Measurements from ENCODE around the gene DNAH14.

The DNAH14 gene

GRCh38 chr1:225427235-225428067 lies 498.0 kb downstream of the DNAH14 start, which contains the start of gene LBR:
TSS of gene LBR (minus strand) at chr1:225428038. CDS start at chr1:225424075, 3,963 bp downstream.
- Histone ChIP-seq H3K27ac (ENCODE audit: low read depth, low read length) (peak within 1 kb of the TSS; percentile 94), H3K4me3 (ENCODE audit: low read depth, low read length) (peak within 1 kb of the TSS; percentile 82), H3K27me3 (ENCODE audit: control insufficient read depth, insufficient read depth, low read length) (peaks cover 23% of the 10 kb centered on the region), H3K9me3 (ENCODE audit: control insufficient read depth, insufficient read depth, low read length) (peaks cover 13% of the 10 kb centered on the region), H3K36me3 (ENCODE audit: control insufficient read depth, insufficient read depth, low read length) (0 out of 2 replicates have a peak, but pooled peaks cover 5% of the 10 kb centered on the region), H3K4me1 (ENCODE audit: control insufficient read depth, insufficient read depth, low read length) (peaks cover 39% of the 10 kb centered on the region), H3K9ac (ENCODE audit: low read depth, low read length) (peak within 1 kb of the TSS; percentile 76)

DNA sequence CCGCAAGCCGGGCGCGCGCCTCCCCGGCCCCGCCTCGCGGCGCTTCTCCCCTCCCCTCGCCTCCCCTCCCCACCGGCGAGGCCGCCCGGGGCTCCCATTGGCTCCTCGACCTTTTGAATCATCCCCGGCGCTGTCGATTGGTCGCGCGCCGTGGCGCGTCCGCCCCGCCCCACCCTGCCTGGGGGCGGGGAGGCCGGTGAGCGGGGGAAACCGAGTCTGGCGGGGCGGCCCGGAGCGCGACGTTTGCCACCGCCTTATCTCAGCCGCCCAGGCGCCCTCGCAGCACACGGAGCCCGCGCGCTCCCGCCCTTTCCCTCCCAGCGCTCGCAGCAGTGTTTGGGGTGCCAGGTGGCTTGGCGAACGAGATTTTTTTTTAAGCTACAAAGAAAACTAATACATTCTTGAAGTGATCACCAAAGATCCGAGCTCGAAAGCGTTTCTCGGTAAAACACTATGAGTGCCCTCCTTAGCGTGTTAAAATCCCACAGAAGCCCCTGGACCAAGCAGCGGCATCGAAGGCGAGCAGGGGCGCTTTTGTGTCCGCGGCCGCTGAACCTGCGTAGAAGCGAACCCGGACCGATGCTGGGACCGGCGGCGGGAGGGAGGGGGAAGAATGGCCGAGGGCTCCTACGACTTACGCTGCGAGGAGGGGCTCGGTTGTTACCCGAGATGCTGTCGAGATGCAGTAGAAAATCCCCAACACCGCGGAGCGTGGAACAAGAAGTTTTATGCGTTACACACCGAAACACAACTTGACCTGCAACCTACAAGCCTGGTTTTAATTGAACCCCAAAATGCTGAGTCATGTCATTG lies 498.8 kb downstream of the DNAH14 start:
- Histone ChIP-seq H3K4me3 (ENCODE audit: low read depth, low read length) (peak overlapping the region; percentile 82), H3K4me1 (ENCODE audit: control insufficient read depth, insufficient read depth, low read length) (peaks cover 39% of the 10 kb centered on the region), H3K27ac (ENCODE audit: low read depth, low read length) (peak overlapping the region; percentile 94), H3K36me3 (ENCODE audit: control insufficient read depth, insufficient read depth, low read length) (no peaks in the 10 kb centered on the region), H3K9me3 (ENCODE audit: control insufficient read depth, insufficient read depth, low read length) (peaks cover 13% of the 10 kb centered on the region), H3K27me3 (ENCODE audit: control insufficient read depth, insufficient read depth, low read length) (peaks cover 23% of the 10 kb centered on the region), H3K9ac (ENCODE audit: low read depth, low read length) (peak overlapping the region; percentile 76)

DNA sequence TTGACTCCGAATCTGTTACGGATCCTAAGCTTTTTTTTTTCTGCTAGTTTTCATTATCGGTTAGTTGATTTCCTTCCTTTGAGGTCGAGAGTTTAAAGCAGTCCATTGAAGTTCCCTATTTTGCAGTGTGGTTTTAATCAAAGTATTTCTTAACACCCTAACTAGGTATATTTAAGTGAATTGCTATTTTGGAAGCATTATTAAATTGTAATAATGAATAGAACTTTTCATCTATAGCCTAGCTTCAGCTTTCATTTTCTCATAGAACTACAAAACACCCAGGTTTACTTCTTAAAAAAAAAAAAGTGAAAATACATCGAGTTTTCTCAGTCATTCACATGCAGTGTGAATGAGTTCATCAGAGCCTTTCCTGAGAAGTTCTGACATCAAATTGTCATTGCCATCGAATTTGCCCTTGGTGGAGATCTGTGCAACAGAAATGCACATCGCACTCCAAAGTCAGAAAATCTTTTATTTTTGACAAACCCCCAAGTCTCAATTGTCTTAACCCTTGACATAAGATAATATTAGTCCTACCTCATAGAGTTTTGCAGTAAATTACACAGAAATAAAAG lies 499.5 kb downstream of the DNAH14 start:
- peaks cover 23% of the 10 kb centered on the region for H3K27me3 ChIP-seq (ENCODE audit: control insufficient read depth, insufficient read depth, low read length)
- H3K9ac ChIP-seq (ENCODE audit: low read depth, low read length) = peak overlapping the region; percentile 76
- H3K9me3 ChIP-seq (ENCODE audit: control insufficient read depth, insufficient read depth, low read length) = peaks cover 13% of the 10 kb centered on the region
- peaks cover 39% of the 10 kb centered on the region for H3K4me1 ChIP-seq (ENCODE audit: control insufficient read depth, insufficient read depth, low read length)
- H3K27ac ChIP-seq (ENCODE audit: low read depth, low read length) = peak overlapping the region; percentile 94
- peak overlapping the region; percentile 82 for H3K4me3 ChIP-seq (ENCODE audit: low read depth, low read length)
- H3K36me3 ChIP-seq (ENCODE audit: control insufficient read depth, insufficient read depth, low read length) = no peaks in the 10 kb centered on the region

DNA sequence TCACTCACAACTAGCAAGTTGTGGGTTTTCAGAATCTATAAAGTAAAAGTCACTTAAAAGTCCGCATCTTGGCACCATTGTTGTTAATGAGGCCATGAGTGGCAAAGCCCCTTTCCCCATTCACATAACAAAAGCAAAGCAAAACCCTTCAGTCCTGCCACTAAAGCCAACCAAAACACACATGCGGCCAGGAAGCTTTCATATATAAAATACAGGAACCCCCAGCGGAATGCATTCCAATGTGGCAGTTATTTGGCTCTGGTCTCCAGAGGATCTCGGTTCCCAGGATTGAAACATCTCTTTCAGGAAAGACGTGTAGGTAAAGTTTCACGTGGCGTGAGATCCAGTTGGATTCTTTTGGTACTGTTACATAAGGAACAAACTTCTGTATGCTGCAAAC lies 500.8 kb downstream of the DNAH14 start:
- Histone ChIP-seq H3K9ac (ENCODE audit: low read depth, low read length) (no peak overlapping the region), H3K4me1 (ENCODE audit: control insufficient read depth, insufficient read depth, low read length) (peaks cover 26% of the 10 kb centered on the region), H3K4me3 (ENCODE audit: low read depth, low read length) (no peak overlapping the region; the same call in 1 of the 2 replicates), H3K36me3 (ENCODE audit: control insufficient read depth, insufficient read depth, low read length) (no peaks in the 10 kb centered on the region), H3K9me3 (ENCODE audit: control insufficient read depth, insufficient read depth, low read length) (peaks cover 13% of the 10 kb centered on the region), H3K27ac (ENCODE audit: low read depth, low read length) (no peak overlapping the region), H3K27me3 (ENCODE audit: control insufficient read depth, insufficient read depth, low read length) (peaks cover 23% of the 10 kb centered on the region)

DNA sequence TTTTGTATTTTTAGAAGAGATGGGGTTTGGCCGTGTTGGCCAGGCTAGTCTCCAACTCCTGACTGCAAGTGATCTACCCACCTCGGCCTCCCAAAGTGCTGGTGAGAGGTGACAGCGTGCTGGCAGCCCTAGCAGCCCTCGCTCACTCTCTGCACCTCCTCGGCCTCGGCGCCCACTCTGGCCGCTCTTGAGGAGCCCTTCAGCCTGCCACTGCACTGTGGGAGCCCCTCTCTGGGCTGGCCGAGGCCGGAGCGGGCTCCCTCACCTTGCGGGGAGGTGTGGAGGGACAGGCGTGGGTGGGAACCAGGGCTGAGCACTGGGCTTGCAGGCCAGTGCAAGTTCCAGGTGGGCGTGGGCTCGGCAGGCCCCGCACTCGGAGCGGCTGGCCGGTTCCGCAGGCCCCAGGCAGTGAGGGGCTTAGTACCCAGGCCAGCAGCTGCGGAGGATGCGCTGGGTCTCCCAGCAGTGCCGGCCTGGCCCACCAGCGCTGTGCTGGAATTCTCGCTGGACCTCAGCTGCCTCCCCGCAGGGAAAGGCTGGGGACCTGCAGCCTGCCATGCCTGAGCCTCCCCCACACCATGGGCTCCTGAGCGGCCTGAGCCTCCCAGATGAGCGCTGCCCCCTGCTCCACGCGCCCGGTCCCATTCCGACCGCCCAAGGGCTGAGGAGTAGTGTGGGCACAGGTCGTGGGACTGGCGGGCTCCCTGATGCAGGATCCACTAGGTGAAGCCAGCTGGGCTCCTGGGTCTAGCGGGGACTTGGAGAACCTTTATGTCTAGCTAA lies 501.8 kb downstream of the DNAH14 start:
- Histone ChIP-seq H3K4me1 (ENCODE audit: control insufficient read depth, insufficient read depth, low read length) (peaks cover 16% of the 10 kb centered on the region), H3K36me3 (ENCODE audit: control insufficient read depth, insufficient read depth, low read length) (no peaks in the 10 kb centered on the region), H3K27ac (ENCODE audit: low read depth, low read length) (no peak overlapping the region), H3K4me3 (ENCODE audit: low read depth, low read length) (no peak overlapping the region), H3K9ac (ENCODE audit: low read depth, low read length) (no peak overlapping the region), H3K9me3 (ENCODE audit: control insufficient read depth, insufficient read depth, low read length) (peaks cover 13% of the 10 kb centered on the region), H3K27me3 (ENCODE audit: control insufficient read depth, insufficient read depth, low read length) (peaks cover 14% of the 10 kb centered on the region)

DNA sequence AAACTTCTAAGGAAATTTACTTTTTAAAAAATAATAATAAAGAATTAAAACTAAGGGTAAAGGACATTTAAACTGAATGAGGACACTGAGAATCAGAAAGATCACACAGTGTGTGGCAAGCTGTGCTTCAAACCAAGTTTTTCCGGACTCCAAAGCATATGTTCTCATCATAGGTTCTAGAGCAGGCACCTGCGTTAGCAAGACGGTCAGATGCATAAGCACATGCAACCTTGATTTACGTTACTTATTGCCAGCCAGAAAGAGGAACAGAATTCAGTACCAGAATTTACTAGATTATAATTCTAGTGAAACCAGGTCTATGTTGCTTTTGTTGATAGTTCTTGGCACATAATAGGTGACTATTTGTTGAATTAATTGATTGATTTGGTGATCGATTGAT lies 504.6 kb downstream of the DNAH14 start:
- peaks cover 4% of the 10 kb centered on the region; the same call in 1 of the 2 replicates for H3K27me3 ChIP-seq (ENCODE audit: control insufficient read depth, insufficient read depth, low read length)
- H3K27ac ChIP-seq (ENCODE audit: low read depth, low read length) = no peak overlapping the region
- no peak overlapping the region for H3K9ac ChIP-seq (ENCODE audit: low read depth, low read length)
- no peak overlapping the region for H3K4me3 ChIP-seq (ENCODE audit: low read depth, low read length)
- H3K9me3 ChIP-seq (ENCODE audit: control insufficient read depth, insufficient read depth, low read length) = peaks cover 13% of the 10 kb centered on the region
- 0 out of 2 replicates have a peak, but pooled peaks cover 7% of the 10 kb centered on the region for H3K4me1 ChIP-seq (ENCODE audit: control insufficient read depth, insufficient read depth, low read length)
- H3K36me3 ChIP-seq (ENCODE audit: control insufficient read depth, insufficient read depth, low read length) = no peaks in the 10 kb centered on the region

GRCh38 chr1:225435076-225435475 lies 505.6 kb downstream of the DNAH14 start:
- H3K9me3 ChIP-seq (ENCODE audit: control insufficient read depth, insufficient read depth, low read length) = peaks cover 13% of the 10 kb centered on the region
- H3K27ac ChIP-seq (ENCODE audit: low read depth, low read length) = no peak overlapping the region
- 0 out of 2 replicates have a peak, but pooled peaks cover 4% of the 10 kb centered on the region for H3K4me1 ChIP-seq (ENCODE audit: control insufficient read depth, insufficient read depth, low read length)
- no peak overlapping the region for H3K4me3 ChIP-seq (ENCODE audit: low read depth, low read length)
- H3K36me3 ChIP-seq (ENCODE audit: control insufficient read depth, insufficient read depth, low read length) = no peaks in the 10 kb centered on the region
- no peak overlapping the region for H3K9ac ChIP-seq (ENCODE audit: low read depth, low read length)
- H3K27me3 ChIP-seq (ENCODE audit: control insufficient read depth, insufficient read depth, low read length) = no peaks in the 10 kb centered on the region

- no peak overlapping the region for H3K9ac ChIP-seq (ENCODE audit: low read depth, low read length)
- H3K9me3 ChIP-seq (ENCODE audit: control insufficient read depth, insufficient read depth, low read length) = peaks cover 10% of the 10 kb centered on the region
- no peak overlapping the region for H3K27ac ChIP-seq (ENCODE audit: low read depth, low read length)
- H3K4me3 ChIP-seq (ENCODE audit: low read depth, low read length) = no peak overlapping the region
- H3K36me3 ChIP-seq (ENCODE audit: control insufficient read depth, insufficient read depth, low read length) = no peaks in the 10 kb centered on the region
- H3K4me1 ChIP-seq (ENCODE audit: control insufficient read depth, insufficient read depth, low read length) = 0 out of 2 replicates have a peak, but pooled peaks cover 1% of the 10 kb centered on the region
- H3K27me3 ChIP-seq (ENCODE audit: control insufficient read depth, insufficient read depth, low read length) = no peaks in the 10 kb centered on the region
These were observed 506.0 kb downstream of the DNAH14 start for GRCh38 chr1:225435487-225435886.

DNA sequence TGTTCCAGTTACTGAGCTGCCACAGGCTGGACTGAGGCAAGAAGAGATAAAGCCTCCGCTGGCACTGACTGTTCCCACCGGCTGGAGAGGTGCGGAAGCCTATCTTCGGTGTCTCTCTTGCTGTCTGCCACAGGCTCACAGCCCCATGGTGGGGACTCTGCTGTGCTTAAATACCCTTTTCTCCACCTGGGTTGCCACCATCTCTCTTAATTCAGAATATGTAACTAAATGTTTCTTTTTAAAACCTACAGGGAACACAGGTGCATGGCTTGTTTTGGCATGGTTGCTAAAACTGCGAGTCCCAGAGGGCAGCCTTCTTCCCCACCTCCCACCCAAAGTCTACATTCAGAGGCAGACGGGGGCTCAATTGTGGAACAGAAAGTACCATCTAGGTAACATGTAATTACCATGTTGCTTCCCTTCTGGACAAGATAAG lies 506.5 kb downstream of the DNAH14 start:
- Histone ChIP-seq H3K4me3 (ENCODE audit: low read depth, low read length) (no peak overlapping the region), H3K36me3 (ENCODE audit: control insufficient read depth, insufficient read depth, low read length) (no peaks in the 10 kb centered on the region), H3K27me3 (ENCODE audit: control insufficient read depth, insufficient read depth, low read length) (no peaks in the 10 kb centered on the region), H3K9me3 (ENCODE audit: control insufficient read depth, insufficient read depth, low read length) (0 out of 2 replicates have a peak, but pooled peaks cover 5% of the 10 kb centered on the region), H3K9ac (ENCODE audit: low read depth, low read length) (no peak overlapping the region), H3K4me1 (ENCODE audit: control insufficient read depth, insufficient read depth, low read length) (no peaks in the 10 kb centered on the region), H3K27ac (ENCODE audit: low read depth, low read length) (no peak overlapping the region)

All from HUES48 (cell line).